SIG-M5 treated with dmso at 0.1 percent for 504 hours (cell line): ENCODE measurements around the gene CNOT8.
A peak's percentile ranks its signal among the peaks of the same experiment; 100 is the strongest.
"Not testable (repeated sequence)": the region's sequence is repeated elsewhere in the genome, so short reads cannot be mapped to it uniquely, and the experiment has no call there.

Experiments used
- DNase-seq: peaks from one replicate; lab custom pipeline; 2025; ENCODE audit not compliant: unreplicated experiment; lab: John Stamatoyannopoulos, UW

Gene CNOT8

GRCh38 chr5:154863291-154864080 is 5.1 kb downstream of the CNOT8 start:
- DNase-seq = peak; percentile 9

- DNase-seq = no peak
These were observed 7.2 kb downstream of the CNOT8 start for GRCh38 chr5:154865466-154866184.

DNA sequence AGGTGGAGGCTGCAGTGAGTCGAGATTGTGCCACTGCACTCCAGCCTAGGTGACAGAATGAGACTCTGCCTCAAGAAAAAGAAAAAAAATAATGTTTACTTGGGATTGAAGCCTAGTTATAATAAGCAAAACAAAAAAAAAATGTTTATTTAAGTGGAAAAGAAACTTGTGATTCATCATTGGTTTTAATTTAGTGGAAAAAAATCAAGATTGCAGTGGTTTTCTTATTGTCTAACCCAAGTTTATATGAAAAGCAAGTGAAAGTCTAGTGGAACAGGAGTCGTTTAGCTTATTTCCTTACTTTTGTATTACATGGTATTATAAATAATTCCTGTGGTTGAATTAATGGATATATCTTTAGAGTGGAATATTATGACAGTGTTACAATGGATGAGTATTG is 8.4 kb downstream of the CNOT8 start:
- no peak for DNase-seq

GRCh38 chr5:154868702-154869101 is 10.3 kb downstream of the CNOT8 start:
- DNase-seq = peak; percentile 6

DNA sequence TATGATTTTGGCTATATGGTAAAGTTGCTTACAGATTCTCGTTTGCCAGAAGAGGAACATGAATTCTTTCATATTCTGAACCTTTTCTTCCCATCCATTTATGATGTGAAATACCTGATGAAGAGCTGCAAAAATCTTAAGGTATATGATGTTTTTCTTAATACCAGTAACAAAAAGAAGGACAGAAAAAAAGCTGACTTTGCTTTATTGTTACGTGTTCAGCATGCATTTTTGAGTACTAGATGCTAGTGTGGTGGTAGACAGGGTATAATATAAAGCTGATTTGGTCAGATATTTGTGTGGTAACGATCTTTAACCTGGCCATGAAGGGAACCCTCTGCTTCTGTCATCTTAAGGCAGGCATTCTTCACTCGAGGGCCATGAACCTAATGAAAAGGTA is 13.3 kb downstream of the CNOT8 start:
- no peak for DNase-seq

DNA sequence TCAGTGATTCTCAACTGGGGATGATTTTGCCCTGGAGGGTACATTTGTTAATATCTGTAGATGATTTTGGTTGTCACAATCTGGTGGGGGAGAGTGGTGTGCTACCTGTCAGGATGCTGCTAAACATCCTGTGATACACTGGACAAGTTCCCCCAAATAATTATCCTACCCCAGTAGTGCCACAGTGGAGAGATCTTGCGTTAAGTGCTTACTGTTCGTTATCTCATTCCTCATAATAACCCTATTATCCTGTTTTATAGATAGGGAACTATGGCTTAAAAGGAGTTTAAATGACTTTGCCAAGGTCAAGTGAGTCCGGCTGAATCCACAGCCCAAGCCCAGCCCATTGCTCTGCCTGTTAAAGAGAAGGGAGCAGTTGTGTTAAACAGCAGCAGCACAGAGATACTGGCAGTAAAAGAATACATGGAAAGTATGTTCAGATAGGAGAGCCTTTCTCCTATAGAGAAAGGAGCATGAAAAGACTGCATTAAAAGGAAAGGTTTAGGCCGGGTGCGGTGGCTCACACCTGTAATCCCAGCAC is 15.4 kb downstream of the CNOT8 start:
- no peak for DNase-seq

DNA sequence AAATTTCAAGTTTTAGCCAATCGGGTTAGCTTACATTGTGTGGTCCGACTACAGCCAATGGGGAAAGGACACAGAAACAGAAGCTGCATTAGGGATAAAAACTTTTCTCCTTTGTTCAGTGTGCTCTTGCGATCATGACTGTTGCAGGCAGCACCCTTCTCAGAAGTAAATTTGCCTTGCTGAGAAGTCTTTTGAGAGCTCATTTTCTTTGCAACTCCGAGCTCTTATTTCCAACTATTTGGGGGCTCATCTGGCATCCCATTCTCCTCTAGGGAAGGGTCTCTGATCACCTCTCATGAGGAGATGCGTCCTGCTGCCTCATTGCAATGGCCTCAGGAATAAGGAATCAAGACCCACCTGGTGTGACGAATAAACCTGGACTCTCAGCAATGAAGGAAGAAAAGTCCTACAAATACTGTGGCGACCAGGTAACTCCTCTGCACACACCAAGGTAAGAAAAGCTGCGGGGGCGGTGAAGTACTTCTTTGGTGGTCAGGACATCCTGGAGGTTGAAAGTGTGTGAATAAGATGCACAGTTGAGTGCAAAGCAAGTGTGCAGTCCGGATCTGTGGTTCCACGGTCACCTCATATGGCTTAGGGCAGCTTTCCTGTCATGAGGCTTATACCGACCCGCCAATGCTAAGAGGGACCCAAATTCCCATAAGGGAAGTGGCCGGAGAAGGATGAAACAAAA is 20.4 kb downstream of the CNOT8 start:
- DNase-seq = no peak

- DNase-seq = no peak
These were observed 23.6 kb downstream of the CNOT8 start for GRCh38 chr5:154881986-154882385.

- DNase-seq = no peak
These were observed 26.0 kb downstream of the CNOT8 start for GRCh38 chr5:154884424-154884823.

DNA sequence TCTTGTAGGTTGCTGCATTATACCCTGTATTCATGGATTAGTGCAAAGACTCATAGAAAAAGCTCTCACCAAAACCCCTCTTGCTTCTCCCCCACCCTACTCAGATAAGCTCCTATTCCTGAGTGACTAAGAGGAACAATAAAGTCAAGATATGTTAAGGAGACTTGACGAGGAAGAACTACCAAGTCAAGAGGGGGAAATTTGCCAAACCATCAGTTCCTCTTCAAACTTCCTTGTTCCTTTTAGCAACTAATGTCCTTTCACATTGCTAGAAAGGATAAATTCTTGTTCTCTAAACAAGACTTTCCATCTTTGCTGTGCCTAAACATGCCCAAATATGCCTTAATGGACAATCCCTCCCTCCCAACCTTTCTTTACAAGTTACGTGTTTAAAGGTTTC is 27.0 kb downstream of the CNOT8 start:
- peak; percentile 37 for DNase-seq

GRCh38 chr5:154892369-154892771 is 33.9 kb downstream of the CNOT8 start:
- no peak for DNase-seq

DNA sequence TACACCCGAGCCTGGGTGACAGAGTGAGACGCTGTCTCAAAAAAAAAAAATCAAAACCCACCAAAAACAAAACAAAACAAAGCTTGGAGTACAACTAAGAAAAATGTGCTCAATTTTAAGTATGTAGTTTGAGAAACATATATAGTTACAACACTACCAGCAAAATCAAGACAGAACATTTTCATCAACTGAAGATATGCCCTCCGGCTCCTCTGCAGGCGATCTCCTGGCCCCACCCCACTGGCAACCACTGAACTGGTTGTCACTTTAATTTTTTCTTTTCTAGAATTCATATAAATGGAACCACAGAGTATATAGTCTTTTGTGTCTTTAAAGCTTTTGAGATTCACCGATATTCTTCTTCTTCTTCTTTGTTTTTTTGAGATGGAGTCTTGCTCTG is 35.0 kb downstream of the CNOT8 start:
- DNase-seq = no peak

DNA sequence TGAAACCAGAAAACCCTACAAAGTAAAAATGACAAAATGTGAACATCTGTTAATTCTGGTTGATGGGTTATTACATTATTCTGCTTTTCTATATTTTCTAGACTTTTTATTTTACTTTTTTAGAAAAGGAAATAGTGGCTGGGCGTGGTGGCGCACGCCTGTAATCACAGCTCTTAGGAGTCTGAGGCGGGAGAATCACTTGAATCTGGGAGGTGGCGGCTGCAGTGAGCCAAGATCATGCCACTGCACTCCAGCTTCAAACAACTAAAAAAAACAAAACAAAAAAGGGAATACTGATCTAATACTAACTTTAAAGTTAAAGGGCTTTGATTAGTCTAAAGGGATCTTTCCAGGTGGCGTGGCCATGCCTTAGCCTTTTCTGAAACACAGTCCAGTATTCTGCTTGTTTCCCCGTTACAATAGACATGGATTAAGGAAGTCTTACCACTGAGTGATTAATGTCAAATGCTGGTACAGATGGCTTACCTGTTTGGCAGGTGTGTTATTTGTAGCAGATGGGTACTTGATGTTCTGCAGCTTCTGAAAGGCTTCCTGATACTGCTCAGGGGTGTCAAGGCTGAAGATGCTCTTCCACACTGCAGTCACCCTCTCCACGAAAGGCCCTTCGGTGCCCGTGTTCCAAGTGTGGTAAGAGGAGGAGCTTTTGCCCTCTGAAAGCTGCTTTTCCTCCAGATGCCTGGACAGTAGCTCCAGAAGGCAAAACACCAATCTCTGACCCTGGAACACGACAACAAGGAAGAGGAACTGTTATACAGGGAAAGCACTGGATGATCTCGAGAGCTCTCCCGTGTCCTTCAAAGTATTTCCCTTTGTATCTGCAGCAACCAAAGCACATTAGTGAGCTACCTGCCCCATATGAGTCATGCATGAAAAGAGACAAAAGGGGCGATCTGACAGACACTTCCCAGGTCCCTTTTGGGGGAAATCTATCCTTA is 37.5 kb downstream of the CNOT8 start:
- no peak for DNase-seq

- DNase-seq = no peak
These were observed 38.2 kb downstream of the CNOT8 start for GRCh38 chr5:154896562-154897165.

GRCh38 chr5:154898210-154898609 is 39.8 kb downstream of the CNOT8 start:
- no peak for DNase-seq

GRCh38 chr5:154899151-154899816 is 40.9 kb downstream of the CNOT8 start:
- no peak for DNase-seq

- no peak for DNase-seq
These were observed 41.6 kb downstream of the CNOT8 start for GRCh38 chr5:154900066-154900465.

DNA sequence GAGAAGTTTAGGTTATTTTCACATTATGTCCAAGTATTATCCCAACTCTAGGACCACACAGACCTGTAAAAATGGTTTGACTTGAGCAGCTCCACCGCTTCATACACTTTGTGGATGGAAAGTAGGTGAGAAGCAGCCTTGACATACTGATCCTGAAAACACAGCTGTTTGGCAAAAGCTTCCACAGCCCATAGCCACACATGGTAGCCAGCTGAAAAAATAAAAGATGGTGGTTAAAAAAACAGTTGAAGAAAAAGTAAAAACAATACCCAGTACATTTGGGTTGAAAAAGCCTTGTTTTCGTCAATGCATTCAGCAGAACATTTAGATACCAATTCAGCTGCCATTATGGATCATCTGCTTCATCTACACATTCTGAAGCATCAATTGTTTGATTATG is 42.8 kb downstream of the CNOT8 start:
- DNase-seq = no peak

GRCh38 chr5:154901913-154902312 is 43.5 kb downstream of the CNOT8 start:
- DNase-seq = no peak

GRCh38 chr5:154905601-154906000 is 47.2 kb downstream of the CNOT8 start:
- not testable (repeated sequence) for DNase-seq
